Fibroblast of lung (primary cell): Measurements from ENCODE around the gene MYRIP.

ENCODE experiments used
- CTCF ChIP-seq, 2 donors: IDR thresholded peaks in 1 of 2; conservative IDR thresholded peaks in 1 of 2; 1 replicate in 1 of 2; 2 replicates in 1 of 2; pipeline ENCODE4 v1.5.1; 2011 to 2012; ENCODE audit warnings: low read length in 2 of 2, control low read depth in 1 of 2, inconsistent platforms in 1 of 2, low read depth in 1 of 2, mild to moderate bottlenecking in 1 of 2
- EZH2 ChIP-seq: IDR thresholded peaks from 2 replicates; pipeline ENCODE4 v1.5.1; 2012; ENCODE audit warnings: low read length, control low read depth, mild to moderate bottlenecking; ENCODE audit errors: missing control alignments

GRCh38 chr3:40130721-40131120 is 321.3 kb downstream of the MYRIP start:
- TF ChIP-seq CTCF (conservative IDR thresholded peaks at IDR 0.05 in 1 of 2, IDR thresholded peaks at IDR 0.05 in 1 of 2; ENCODE audit: low read depth in 1 of 2, low read length in 2 of 2) = no peak
- no peak for TF ChIP-seq EZH2
